Peyer's patch (tissue), 4 donors: ENCODE results near the gene CTNS. TPM values are rescaled to one million over a fixed set of nuclear protein-coding genes. Genes with fewer than 3 reads are reported as not detected.

Experiments
- DNase-seq, 3 donors: peaks; one replicate each; pipeline ENCODE4 v3.0.0-alpha.2; 2017 to 2019
- H3K27ac ChIP-seq, 4 donors: fragments of 200-600 bp; sonication (generic); one replicate each; pipeline ENCODE4 v1.5.1; 2016 to 2019
- H3K27me3 ChIP-seq, 2 donors: fragments of 200-600 bp; sonication (generic); one replicate each; pipeline ENCODE4 v1.5.1; 2019
- H3K36me3 ChIP-seq, 3 donors: fragments of 200-600 bp; sonication (generic); one replicate each; pipeline ENCODE4 v1.5.1; 2016 to 2019
- H3K4me1 ChIP-seq, 4 donors: fragments of 200-600 bp; sonication (generic); one replicate each; pipeline ENCODE4 v1.5.1; 2016 to 2019
- H3K4me3 ChIP-seq, 4 donors: fragments of 200-600 bp; sonication (generic); 1 replicate in 3 of 4; 2 replicates in 1 of 4; pipeline ENCODE4 v1.5.1; 2016 to 2019; ENCODE audit warnings: mild to moderate bottlenecking in 1 of 4
- H3K9me3 ChIP-seq, 4 donors: fragments of 200-600 bp; sonication (generic); one replicate each; pipeline ENCODE4 v1.5.1; 2016 to 2019; ENCODE audit warnings: mild to moderate bottlenecking in 1 of 4
- POLR2A ChIP-seq, 2 donors: fragments of 450-650 bp; IDR thresholded peaks; one replicate each; pipeline ENCODE4 v1.5.1; 2017; ENCODE audit warnings: antibody characterized with exemption in 2 of 2, mild to moderate bottlenecking in 2 of 2, moderate library complexity in 2 of 2
- total RNA-seq, 4 donors: library from RNA; depleted of rRNA; stranded (reverse); fragments of >200 nt; gene quantifications; one replicate each; pipeline ENCODE4 v1.1.0, GENCODE V29; 2016
- TF ChIP-seq, protein P1 (sequence below), 6 experiments: fragments of 450-650 bp in 4 of 6; fragments of 200-600 bp in 2 of 6; sonication (generic) in 1 of 6; IDR thresholded peaks; one replicate each; pipeline ENCODE4 v1.5.1; 2017 to 2019; ENCODE audit warnings: antibody characterized with exemption in 6 of 6, mild to moderate bottlenecking in 3 of 6, moderate library complexity in 1 of 6

Gene CTNS
- total RNA-seq, 4 donors from 2014 or later: 21.5 to 30.1 (median 27.7) TPM

DNA sequence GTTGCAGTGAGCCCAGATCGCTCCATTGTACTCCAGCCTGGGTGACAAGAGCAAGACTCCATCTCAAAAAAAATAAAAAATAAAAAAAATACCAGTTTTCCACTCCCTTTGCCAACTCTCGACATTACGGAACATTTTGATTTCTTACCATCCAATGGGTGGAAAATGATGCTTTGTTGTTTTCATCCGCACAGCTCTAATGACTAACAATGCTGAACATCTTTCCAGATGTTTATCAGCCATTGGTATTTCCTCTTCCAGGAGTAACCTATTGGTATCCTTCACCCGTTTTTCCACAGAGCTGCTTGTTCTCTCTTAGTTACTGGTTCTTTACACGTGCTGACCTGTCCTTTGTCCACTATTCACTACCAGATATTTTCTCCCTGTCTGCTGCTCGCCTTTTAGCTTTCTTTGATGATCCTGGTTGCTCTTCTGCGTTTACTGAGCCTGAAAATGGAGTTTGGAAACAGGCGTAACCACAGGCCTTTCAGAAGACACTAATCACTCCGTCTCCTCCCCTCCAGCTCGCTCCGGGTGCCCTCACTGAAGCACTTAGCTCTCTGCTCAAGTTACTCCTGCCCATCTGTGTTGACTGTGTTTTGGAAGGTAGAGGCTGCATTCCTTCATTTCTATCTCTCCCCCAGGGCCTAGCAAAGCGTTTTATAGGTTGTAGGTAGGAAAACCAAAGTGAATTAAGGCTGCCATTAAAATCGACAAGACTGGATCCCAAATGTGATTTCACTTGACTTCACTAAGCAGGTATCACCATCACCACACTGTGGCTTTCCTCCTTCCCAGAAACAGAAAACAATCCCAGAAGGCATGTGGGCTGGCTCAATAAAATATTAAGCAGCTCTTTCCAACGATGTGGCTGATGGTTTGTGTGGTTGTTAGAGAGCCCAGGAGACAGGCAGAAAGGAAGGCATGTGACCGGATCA lies 9.5 kb upstream of the CTNS start:
- Histone ChIP-seq H3K27ac (no peak overlapping the region), H3K4me3 (no peak overlapping the region), H3K36me3 (peaks cover 0 to 93% (median 0%) of the 10 kb centered on the region in 3 donors), H3K9me3 (no peaks in the 10 kb centered on the region), H3K4me1 (no peaks in the 10 kb centered on the region), H3K27me3 (no peaks in the 10 kb centered on the region)
- no peak for DNase-seq
- TF ChIP-seq, protein P1, sequence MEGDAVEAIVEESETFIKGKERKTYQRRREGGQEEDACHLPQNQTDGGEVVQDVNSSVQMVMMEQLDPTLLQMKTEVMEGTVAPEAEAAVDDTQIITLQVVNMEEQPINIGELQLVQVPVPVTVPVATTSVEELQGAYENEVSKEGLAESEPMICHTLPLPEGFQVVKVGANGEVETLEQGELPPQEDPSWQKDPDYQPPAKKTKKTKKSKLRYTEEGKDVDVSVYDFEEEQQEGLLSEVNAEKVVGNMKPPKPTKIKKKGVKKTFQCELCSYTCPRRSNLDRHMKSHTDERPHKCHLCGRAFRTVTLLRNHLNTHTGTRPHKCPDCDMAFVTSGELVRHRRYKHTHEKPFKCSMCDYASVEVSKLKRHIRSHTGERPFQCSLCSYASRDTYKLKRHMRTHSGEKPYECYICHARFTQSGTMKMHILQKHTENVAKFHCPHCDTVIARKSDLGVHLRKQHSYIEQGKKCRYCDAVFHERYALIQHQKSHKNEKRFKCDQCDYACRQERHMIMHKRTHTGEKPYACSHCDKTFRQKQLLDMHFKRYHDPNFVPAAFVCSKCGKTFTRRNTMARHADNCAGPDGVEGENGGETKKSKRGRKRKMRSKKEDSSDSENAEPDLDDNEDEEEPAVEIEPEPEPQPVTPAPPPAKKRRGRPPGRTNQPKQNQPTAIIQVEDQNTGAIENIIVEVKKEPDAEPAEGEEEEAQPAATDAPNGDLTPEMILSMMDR (IDR thresholded peaks at IDR 0.05): no peak
- TF ChIP-seq POLR2A (IDR thresholded peaks at IDR 0.05): no peak

- Histone ChIP-seq H3K27me3 (no peaks in the 10 kb centered on the region), H3K27ac (no peak overlapping the region), H3K4me1 (no peaks in the 10 kb centered on the region), H3K9me3 (no peaks in the 10 kb centered on the region), H3K36me3 (peaks cover 0 to 91% (median 0%) of the 10 kb centered on the region in 3 donors), H3K4me3 (no peak overlapping the region)
- no peak for DNase-seq
- TF ChIP-seq POLR2A (IDR thresholded peaks at IDR 0.05): no peak
- TF ChIP-seq, protein P1 (IDR thresholded peaks at IDR 0.05): no peak
Observed at GRCh38 chr17:3627769-3628167, 8.8 kb upstream of the CTNS start.

DNA sequence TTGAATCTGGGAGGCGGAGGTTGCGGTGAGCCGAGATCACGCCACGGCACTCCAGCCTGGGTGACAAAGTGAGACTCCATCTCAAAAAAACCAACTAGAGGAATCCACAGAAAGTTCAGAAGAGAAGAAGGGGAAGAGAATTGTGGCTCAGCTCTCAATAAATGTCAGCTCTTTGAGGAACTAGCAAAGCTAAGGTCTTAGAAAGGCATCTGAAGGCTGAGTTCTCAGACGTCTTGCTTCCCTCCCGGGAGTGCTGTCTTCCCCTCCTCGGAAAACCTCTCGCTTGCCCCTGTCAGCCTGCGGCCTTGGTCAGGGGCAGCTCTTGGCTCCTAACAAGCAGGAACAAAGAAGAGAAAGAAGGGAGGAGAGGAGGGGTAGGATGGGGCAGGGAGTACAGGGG lies 5.8 kb upstream of the CTNS start:
- H3K27ac ChIP-seq: no peak overlapping the region
- no peak for DNase-seq
- H3K4me3 ChIP-seq: no peak overlapping the region
- no peaks in the 10 kb centered on the region for H3K9me3 ChIP-seq
- H3K27me3 ChIP-seq: no peaks in the 10 kb centered on the region
- H3K36me3 ChIP-seq: peaks cover 0 to 63% (median 0%) of the 10 kb centered on the region in 3 donors
- TF ChIP-seq POLR2A (IDR thresholded peaks at IDR 0.05): no peak
- TF ChIP-seq, protein P1 (IDR thresholded peaks at IDR 0.05): no peak
- H3K4me1 ChIP-seq: peaks cover 4 to 18% (median 4%) of the 10 kb centered on the region in 4 donors

DNA sequence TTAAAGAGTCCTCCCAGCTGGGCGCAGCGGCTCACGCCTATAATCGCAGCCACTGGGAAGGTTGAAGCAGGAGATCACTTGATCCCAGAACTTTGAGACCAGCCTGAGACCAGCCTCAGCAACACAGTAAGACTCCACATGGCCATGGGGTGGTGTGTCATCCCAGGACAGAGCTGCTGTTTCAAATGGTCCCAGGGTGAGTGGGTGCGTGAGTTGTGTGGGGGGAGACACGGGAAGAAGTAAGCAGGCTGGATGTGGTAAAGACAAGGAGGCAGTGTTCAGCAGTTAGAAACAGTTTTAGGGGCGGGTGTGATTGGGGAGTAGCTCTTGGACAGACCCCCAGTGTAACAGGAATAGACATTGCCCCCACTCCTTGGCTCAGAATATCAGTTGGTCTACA lies 4.3 kb upstream of the CTNS start:
- Histone ChIP-seq H3K27me3 (no peaks in the 10 kb centered on the region), H3K9me3 (no peaks in the 10 kb centered on the region), H3K27ac (no peak overlapping the region), H3K4me1 (peaks cover 4 to 21% (median 4%) of the 10 kb centered on the region in 4 donors), H3K4me3 (no peak overlapping the region), H3K36me3 (peaks cover 0 to 48% (median 0%) of the 10 kb centered on the region in 3 donors)
- no peak for TF ChIP-seq POLR2A (IDR thresholded peaks at IDR 0.05)
- TF ChIP-seq, protein P1 (IDR thresholded peaks at IDR 0.05): no peak
- no peak for DNase-seq

- Histone ChIP-seq H3K4me3 (peak overlapping the region; percentile 76 to 97 (median 88)), H3K27me3 (no peaks in the 10 kb centered on the region), H3K36me3 (peaks cover 0 to 17% (median 0%) of the 10 kb centered on the region in 3 donors), H3K9me3 (no peaks in the 10 kb centered on the region), H3K4me1 (peaks cover 4 to 26% (median 4%) of the 10 kb centered on the region in 4 donors), H3K27ac (peak overlapping the region; percentile 89 to 97 (median 96))
- TF ChIP-seq POLR2A (IDR thresholded peaks at IDR 0.05): no peak
- TF ChIP-seq, protein P1 (IDR thresholded peaks at IDR 0.05): peak in 1 of 6 experiments; percentile 4
- DNase-seq: peak in 2 of 3 donors; percentile 76 to 80
Observed at GRCh38 chr17:3635474-3636153, 946 bp upstream of the CTNS start.
